NCI-H510A (cell line): ENCODE measurements around the gene PTPRT.

Experiments
- DNase-seq: peaks from one replicate; lab custom pipeline; 2025; lab: John Stamatoyannopoulos, UW

PTPRT gene

DNA sequence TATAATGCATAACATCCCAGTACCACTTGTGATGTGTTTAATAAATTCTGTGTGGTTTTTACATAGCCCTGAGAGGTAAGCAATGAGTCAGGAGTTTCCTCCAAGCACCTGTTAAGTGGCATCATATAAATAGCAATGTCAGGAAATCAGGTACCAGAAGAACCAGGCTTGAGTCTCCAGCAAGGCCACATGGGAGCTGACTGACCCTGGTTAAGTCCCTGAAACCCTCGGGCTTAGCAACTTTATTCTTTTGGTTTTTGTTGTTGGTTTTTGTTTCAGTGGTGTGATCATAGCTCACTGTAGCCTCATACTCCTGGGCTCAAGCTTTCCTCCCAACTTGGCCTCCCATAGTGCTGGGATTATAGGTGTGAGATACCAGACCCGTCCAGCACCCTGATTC, 70.0 kb downstream of the PTPRT start:
- no peak for DNase-seq

DNA sequence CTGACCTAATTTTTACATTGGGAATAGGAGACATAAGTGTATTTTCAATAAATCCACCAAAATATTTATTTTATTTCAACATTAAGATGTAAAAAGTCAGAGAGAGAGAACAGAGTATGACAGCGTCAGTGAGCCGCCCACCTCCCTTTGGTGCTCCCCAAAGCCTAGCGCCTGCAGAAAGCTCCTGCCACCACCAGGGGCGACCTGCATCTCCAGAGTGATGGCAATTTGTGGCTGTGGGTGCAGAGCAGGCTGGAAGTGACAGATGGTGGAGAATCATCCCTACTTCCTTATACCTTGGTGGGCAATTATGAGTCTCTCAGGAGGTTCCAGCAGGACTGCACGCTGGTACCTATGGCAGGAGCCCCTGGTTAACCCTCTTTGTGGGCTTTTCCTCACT, 87.3 kb downstream of the PTPRT start:
- DNase-seq = no peak

DNA sequence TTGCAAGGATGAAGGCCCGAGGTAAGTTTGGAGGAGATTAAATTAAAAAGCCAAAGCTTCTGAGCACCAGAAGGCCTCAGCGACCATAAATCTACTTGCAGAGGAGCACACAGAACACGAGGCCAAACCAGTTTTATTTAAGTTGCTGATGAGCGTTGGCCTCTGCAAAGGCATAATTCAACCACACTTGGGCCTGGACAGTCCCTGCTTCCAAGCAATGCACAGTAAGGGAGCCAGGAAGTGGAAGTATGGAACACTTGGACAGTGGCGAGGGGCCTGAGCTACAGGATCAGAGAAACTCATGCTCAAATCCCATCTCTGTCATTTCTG, 92.8 kb downstream of the PTPRT start:
- no peak for DNase-seq

DNA sequence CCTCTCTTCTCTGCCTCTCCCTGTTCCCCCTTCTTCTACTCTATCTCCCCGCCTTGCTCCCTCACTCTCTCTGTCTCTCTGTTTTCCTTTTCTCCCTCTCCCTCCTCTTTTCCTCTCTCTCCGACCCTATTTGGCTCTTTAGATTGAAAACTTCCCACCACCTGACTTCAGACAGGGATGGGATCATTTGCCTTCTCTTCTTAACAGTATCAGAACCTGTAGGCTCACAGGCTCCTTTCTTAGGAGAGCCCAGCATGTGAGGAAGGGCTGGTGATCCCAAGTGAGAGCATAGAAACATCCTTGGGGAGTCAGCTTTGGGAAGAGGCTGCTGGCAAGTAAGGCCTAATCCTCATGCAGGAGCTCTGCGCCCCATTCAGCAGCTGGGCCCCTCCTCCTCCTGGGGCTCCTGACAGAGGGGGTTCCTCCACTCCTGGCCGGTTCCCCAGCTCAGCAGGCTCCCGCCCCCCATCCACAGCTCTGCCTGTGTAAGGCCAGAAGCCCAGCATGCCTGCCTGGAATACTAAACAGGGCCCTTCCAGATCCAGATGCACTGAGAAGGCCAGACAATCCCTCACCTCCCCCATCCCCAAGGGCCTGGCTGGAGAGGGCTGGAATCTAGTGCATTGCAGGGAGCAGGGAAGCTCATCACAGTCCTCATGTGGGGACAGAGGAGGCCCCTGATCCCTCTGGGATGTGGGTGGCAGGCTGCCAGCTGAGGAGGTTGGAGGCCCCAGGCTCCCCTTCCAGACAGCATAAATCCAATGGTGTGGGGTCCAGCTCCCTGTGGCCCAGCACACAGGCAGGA, 93.4 kb downstream of the PTPRT start:
- DNase-seq = no peak

DNA sequence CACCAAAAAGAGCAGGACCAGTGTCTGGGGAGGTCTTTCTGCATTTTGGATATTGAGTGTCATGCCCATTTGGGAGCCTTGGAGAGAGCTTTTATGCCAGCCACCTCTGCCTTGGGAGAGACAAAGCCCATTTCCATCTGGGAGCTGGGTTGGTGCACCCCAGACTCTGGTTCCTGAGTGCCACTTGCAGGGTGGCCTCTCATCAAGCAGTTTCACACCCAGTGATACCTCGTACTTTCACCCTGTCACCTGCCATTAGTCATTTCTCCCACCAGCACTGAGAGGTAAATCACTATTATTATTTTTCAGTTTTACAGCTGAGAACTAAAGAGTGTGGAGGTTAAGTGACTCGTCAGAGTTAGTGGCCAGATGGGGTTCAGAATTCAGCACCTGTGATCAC, 94.7 kb downstream of the PTPRT start:
- DNase-seq = no peak

DNA sequence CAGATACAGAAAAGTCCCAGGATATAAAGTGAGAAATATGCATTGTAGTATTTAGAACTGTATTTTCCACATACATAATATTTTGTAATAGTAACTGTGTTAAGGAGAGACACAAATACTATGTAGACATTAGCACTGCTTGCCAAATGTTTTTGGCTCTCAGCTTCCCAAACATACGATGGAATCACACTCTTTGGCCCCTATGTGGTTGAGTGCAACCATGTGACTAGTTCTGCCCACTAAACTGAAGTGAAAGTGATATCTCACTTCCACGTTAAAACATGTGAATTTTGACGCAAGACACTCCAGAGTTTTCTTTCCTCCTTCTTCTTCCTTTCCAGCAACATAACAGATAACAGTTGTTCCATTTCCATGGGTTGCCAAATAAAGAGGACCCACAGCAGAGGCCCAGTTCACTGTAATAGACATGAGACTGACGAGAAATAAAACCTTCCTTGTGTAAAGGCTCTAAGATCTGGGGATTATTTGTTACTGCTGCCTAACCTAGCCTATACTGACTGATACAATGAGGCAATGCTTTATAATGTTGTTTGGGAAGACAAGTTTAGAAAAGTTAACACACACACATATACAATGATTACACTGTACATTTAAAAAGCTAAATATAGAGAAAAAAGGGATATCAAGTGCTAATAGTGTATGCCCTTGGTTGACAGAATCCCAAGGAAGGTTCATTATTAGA, 97.2 kb downstream of the PTPRT start:
- DNase-seq = no peak

DNA sequence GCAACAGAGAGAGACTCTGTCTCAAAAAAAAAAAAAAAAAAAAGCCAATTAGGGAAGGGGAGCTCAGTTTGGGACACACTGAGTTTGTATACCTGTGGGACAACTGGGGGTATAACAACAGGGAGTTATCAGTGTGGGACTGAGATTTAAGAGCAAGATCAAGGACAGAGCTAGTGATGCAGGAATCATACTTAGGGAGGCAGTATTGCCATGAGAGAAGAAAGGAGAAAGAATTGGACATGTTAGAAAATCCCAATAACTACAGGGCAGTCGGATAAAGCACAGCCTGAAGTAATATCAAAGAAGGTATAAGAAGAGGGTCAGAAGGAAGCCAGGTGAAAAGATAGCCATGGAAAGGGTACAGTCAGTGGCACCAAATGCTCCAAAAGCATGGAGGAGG, 121.2 kb downstream of the PTPRT start:
- no peak for DNase-seq

DNA sequence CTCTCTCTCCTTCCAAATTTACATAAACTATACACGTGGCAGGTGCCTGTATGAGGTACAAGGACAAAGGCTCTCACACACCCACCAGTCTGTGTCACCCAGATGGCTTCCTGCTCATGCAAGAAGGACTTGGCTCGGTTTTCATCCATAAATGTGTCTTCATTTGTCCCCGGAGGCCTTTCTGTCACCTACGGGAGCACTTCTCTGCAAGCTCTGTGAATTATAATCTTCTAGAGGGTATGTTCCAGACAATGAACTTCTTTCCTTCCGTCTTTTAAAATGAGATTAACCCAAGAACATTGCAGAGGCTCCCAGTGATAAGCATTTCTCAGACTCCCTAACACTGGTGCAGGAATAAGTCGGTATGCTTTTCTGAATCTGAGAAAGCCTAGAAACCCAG, 123.6 kb downstream of the PTPRT start:
- no peak for DNase-seq

DNA sequence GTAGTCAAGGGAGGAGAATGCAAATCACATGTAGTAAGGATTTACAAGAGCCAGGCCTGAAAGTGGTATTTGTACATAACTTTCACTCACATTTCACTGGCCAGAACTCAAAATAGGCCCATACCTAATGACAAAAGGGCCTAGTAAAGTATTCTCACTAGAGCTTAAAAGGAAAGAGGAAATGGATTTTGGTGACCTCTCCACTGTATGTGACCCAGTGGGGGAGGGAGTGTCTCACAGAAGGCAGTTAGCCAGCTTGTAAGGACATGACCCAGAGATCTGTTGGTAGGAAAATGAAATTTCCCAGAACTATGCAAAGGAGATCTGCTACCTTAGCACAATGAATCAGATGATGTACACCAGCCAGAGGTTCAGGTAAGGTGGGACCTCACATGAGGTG, 124.4 kb downstream of the PTPRT start:
- no peak for DNase-seq

DNA sequence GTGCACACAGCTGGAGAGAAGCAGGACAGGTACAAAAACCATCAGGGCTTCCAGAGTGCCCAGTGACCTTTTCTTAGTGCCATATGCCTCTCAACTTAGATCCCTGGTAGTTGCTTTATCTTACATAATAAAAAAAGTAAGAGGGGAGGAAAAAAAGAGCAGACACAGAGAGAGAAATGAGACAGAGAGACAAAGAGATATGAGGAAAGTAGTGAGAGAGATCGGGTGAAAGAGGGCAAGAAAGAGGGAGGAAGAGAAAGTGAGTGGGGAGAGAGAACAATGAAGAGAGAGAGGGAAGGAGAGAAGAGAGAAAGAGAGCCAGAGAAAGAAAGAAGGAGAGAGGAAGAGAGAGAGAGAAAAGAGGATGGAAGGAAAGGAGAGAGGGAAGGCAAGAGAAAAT, 131.6 kb downstream of the PTPRT start:
- no peak for DNase-seq

DNA sequence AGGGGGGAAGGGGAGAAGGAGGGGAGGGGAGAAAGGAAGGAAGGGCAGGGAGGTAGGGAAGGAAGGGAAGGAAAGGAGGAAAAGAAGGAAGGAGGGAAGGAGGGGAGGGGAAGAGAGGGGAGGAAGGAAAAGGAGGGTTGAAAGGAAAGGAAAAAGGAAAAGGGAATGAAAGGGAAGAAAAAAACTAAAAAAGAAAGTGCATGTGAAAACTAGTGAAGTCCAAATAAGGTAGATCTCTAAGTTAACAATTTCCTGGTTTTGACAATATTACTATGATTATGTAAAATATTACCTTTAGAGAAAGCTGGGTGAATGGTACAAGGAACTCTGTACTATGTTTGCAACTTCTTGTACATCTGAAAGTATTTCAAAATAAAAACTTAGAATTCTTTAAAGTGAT, 132.4 kb downstream of the PTPRT start:
- no peak for DNase-seq

DNA sequence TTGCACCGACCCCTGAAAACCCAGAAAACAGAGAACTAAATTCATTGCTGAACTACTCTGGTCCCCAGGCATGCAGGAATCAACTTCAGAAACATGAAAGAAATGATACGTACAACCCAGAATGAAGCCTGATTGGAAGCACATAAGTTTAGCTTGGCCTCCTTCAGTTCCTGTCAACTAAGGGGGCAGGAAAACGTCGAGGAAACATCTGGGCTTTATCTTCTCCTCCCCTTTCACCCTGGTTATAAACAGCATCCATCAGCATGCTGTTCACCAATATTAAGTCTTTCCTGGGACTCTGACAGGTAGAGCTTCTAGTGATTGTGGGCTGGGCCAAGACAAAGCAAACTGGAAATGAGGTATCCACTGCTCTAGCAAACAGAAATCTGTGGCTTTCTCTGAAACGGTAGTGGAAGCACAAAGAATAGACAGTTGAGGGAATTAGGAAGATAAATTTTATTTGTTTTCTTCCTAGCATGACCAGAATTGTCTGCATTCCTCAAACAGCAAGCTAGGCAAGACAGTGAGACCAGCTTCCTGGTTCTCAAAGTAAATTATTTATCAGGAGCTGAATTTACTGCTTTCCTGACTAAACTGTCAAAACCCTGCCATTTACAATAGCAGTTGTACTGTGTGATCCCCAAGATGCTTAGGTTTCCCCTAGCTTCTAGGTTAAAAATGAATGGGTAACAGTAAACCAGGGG, 134.4 kb downstream of the PTPRT start:
- no peak for DNase-seq

DNA sequence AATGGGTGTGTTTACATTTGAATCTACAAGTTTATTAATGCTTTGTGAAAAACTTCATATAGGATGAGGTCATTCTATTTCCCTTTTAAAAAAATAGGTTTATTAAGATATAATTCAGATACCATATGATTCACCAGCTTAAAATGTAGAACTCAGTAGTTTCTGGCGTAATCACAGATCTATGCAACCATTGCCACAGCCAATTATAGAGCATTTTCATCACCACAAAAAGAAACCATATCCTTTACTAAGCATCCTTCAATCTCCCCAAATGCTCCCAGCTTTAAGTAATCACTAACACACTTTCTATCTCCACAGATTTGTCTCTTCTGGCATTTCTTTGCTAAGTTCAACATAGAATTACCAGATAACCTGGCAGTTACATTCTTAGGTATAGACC, 137.2 kb downstream of the PTPRT start:
- DNase-seq = no peak

DNA sequence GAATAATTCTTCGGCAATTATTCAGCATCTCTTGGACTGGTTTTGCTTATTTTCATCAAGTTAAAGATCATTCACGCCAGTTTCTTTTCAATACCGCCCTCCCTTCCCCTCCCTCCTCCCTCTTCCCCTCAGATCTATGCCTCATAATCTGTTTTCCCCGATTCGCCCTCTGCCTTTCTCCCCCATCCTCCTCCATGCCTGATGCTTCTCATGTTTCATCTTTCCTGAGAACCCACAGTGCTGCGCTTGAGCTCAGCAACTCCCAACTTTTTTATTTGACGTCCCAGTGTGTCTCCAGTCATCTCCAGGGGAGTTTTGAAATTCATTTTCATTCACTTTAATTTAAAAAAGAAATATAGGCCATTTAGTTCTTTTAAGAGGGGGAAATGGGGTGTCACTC, 142.7 kb downstream of the PTPRT start:
- peak; percentile 11 for DNase-seq

DNA sequence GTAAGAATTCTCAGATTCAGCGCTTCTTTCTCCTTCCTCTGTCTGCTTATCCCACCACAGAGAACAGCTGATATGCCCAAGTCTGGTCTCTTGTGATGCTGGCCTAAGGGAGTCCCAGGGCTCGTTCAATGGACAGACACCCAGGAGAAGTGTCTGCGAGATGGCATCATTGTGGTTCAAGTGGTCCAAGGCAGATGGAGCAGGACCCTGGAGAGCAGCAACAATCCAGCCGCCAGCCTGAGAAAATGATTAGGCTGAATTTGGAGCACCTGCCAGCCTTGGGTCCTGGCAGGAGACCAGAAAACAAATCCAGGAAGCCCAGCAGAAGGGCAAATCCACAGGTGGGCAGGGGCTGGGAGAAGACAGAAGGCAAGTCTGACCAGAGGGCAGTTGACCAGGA, 145.8 kb downstream of the PTPRT start:
- DNase-seq = no peak

DNA sequence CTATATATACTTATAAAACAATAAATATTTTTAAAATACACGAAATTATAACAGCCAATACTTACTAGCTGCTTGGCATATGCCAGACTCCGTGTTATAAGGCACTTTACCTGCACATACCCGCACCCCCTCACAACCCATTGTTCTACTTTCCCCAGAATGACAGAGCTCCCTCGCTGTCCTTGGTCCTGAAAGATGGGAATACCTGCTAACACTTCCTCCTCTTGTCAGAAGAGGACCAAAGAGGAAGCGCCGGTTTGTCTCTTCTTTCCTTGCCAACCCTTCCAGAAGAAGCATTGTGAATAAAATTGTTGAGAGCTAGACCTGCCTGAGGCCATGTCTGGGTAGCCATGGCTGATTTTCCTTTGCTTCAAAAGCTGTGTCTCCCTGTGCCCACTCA, 149.3 kb downstream of the PTPRT start:
- DNase-seq = no peak

DNA sequence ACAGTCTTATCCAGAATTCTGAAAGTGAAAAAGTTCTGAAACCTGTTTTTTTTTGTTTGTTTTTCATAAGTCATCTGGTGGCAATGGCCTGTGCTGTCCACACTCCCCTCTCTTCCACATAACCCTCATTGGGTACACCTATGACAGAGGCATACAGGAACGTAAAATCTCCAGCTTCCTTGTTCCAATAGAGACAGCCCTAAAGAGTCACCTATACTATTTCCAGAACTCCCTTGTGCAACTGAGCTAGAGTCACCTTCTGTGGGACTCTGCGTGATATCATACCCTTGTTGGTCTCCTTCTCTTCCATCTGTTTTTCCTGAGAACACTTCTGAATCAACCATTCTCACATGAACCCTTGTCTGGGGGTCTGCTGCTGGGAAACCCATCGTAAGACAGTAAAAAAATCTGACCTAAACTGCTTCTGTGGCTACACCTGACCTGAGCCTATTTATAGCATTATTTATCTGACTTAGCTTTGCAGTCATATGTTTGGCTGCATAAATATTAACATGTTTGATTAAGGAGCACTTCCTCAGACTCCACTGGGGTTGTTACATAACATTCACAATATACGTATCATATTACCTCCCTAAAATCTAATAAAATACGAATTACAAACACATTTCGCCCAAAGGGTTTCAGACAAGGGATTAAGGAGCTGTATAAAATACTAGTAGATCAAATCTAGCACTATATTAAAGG, 151.9 kb downstream of the PTPRT start:
- DNase-seq = no peak

DNA sequence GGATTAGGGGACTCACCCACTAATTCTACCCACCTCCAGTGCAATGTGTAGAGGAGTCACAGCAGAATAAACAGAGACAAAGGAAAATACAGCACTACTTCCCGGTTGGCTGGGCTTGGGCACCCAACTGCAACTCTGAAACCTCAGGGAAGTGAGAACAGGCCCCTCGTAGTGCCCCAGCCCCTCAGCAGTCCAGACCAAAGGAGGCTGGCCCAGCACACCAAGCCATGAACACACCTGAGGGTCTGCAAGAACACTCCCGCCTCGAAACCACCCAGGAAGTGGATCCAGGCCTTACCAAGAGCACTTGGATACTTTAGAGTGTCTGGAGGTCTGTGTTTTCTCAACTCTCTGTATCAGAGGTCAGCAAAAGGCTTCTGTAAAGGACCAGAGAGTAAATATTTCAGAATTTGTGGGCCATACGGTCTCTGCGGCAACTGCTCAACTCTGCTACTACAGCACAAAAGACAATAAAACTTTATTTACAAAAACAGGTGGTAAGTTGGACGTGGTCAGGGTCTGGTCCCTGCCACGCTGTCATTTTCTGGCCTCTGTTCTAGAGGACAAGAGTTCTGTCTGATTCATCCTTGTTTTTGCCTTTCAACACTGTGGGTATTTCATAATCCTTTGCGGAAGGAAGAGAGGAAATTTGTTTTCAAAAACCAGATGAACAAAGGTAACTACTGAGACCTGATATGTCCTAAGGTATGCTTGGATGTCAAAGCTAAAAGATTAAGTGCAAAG, 154.6 kb downstream of the PTPRT start:
- no peak for DNase-seq

DNA sequence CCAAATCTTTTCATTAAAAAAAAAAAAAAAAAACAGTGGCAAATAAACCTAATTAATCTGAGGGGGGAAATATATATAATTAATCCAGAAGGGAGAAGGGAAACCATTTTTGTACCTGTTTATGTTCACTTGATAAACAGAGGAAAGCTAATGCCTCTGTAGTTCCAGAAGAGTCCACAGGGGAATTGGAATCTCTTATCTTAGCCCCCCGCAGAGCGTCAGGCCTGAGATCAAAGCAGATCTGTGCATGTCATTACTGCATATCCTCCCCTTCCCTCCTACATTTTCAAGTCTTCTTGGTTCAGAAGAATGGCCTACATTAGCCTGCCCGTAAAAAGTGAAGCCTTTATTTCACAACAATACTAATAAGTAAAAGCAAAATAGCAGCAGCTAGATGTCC, 157.2 kb downstream of the PTPRT start:
- DNase-seq = no peak

DNA sequence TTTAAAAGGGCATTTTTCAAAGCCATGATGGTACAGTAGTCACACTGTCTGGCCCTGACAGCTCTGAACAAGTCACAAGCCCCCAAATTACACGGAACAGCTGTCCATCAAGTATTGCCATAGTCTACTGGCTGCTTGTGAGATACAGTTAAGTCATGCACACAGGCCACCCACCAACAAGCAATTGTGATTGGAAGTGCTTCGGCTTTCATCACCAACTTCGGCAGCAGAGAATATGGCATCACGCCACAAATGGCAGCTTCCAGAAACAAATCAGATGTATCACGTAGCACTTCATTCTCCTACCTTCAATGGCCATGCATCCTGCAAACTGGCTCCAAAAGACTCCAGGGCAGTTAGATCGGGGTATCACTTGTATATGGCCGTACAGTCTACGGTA, 160.5 kb downstream of the PTPRT start:
- no peak for DNase-seq

DNA sequence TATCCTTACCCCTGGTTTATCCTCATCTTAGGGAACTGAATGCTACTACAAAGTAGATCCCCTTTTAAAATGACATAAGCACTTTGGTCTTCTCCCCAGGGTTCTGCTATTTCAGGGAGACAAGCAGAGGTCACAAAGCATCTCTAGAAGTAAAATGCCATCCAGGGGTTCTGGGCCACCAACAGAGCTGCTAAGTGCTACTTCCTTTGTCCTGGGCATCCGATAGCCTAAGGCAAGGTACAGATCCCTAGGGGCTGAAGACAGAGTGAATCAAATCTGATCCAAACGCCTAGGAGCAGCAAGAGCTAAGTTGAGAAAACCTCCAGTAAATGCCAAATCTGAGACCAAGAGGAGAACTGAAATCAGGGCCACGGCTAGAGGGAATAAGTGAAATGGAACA, 161.2 kb downstream of the PTPRT start:
- no peak for DNase-seq

DNA sequence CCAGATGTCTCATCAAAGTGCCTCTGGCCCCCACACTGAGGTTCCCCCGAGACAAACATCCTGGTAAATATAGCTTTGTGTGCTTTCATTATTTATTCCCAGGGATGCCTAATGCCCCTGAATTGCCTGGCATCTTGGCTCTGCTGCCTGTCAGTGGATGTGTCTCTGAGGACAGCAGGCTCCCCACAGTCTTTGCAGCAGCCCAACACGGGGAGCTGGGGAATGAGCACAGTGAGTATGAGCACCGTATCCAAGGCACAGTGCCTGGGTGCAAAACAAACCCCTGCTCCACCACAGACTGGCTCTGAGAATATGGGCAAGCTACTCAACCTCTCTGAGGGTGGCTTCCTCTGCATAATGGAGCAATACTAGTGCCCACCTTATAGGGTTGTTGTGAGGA, 165.9 kb downstream of the PTPRT start:
- no peak for DNase-seq
